ENCODE results near the gene SEMA5A.
A peak's percentile ranks its signal among the peaks of the same experiment; 100 is the strongest.

SEMA5A gene

GRCh38 chr5:9245071-9245470, 300.8 kb downstream of the SEMA5A start:
- DNase-seq: no peak

- no peak for DNase-seq
Measured at GRCh38 chr5:9244417-9244816, 301.5 kb downstream of the SEMA5A start.

GRCh38 chr5:9241479-9242305, 304.2 kb downstream of the SEMA5A start:
- no peak for DNase-seq

- no peak for DNase-seq
Measured at GRCh38 chr5:9240431-9240830, 305.4 kb downstream of the SEMA5A start.

- DNase-seq: no peak
Measured at GRCh38 chr5:9239626-9240025, 306.2 kb downstream of the SEMA5A start.

- no peak for DNase-seq
Measured at GRCh38 chr5:9239071-9239470, 306.8 kb downstream of the SEMA5A start.

GRCh38 chr5:9233712-9234111, 312.2 kb downstream of the SEMA5A start:
- no peak for DNase-seq

- no peak for DNase-seq
Measured at GRCh38 chr5:9233035-9233434, 312.8 kb downstream of the SEMA5A start.

- no peak for DNase-seq
Measured at GRCh38 chr5:9231842-9232241, 314.0 kb downstream of the SEMA5A start.

GRCh38 chr5:9230355-9230754, 315.5 kb downstream of the SEMA5A start:
- DNase-seq: no peak

GRCh38 chr5:9226016-9226536, 319.8 kb downstream of the SEMA5A start:
- no peak for DNase-seq

- no peak for DNase-seq
Measured at GRCh38 chr5:9222054-9222976, 323.6 kb downstream of the SEMA5A start.

- DNase-seq: no peak
Measured at GRCh38 chr5:9218358-9218757, 327.5 kb downstream of the SEMA5A start.

GRCh38 chr5:9212605-9213004, 333.3 kb downstream of the SEMA5A start:
- no peak for DNase-seq

GRCh38 chr5:9209846-9210492, 335.9 kb downstream of the SEMA5A start:
- no peak for DNase-seq

- DNase-seq: peak in 1 of 2 experiments; percentile 78
Measured at GRCh38 chr5:9207817-9208418, 338.0 kb downstream of the SEMA5A start.

GRCh38 chr5:9202636-9203035, 343.2 kb downstream of the SEMA5A start:
- no peak for DNase-seq

GRCh38 chr5:9201761-9202160, 344.1 kb downstream of the SEMA5A start:
- DNase-seq: no peak

- no peak for DNase-seq
Measured at GRCh38 chr5:9201011-9201410, 344.9 kb downstream of the SEMA5A start.

- no peak for DNase-seq
Measured at GRCh38 chr5:9198394-9198793, 347.5 kb downstream of the SEMA5A start.

GRCh38 chr5:9197881-9198260, 348.0 kb downstream of the SEMA5A start:
- no peak for DNase-seq

GRCh38 chr5:9196403-9197227, 349.3 kb downstream of the SEMA5A start:
- DNase-seq: no peak

Measured in SW 1271 (cell line).